Measurements from ENCODE around the gene ABCC3. TPM values are rescaled to one million over a fixed set of nuclear protein-coding genes. Genes with fewer than 3 reads are reported as not detected.
A peak's percentile ranks its signal among the peaks of the same experiment; 100 is the strongest.

Gene ABCC3
- total RNA-seq, 1 donor from 2014 or later: 2.7 TPM

- peak; percentile 11 for DNase-seq
Observed at GRCh38 chr17:50627782-50628601, 6.7 kb upstream of the ABCC3 start.

- no peak for DNase-seq
Observed at GRCh38 chr17:50629902-50630301, 4.8 kb upstream of the ABCC3 start.

GRCh38 chr17:50630524-50631194 lies 4.0 kb upstream of the ABCC3 start:
- DNase-seq: peak; percentile 61

- peak; percentile 13 for DNase-seq
Observed at GRCh38 chr17:50631195-50631907, 3.3 kb upstream of the ABCC3 start.

- peak; percentile 13 for DNase-seq
Observed at GRCh38 chr17:50631908-50632571, 2.6 kb upstream of the ABCC3 start.

- no peak for DNase-seq
Observed at GRCh38 chr17:50632637-50633036, 2.0 kb upstream of the ABCC3 start.

- no peak for DNase-seq
Observed at GRCh38 chr17:50633683-50634082, 998 bp upstream of the ABCC3 start.

- DNase-seq: no peak
Observed at GRCh38 chr17:50634915-50635731, 442 bp downstream of the ABCC3 start.

- DNase-seq: no peak
Observed at GRCh38 chr17:50635732-50635981, 976 bp downstream of the ABCC3 start.

- DNase-seq: no peak
Observed at GRCh38 chr17:50635982-50636803, 1.5 kb downstream of the ABCC3 start.

GRCh38 chr17:50636804-50637195 lies 2.1 kb downstream of the ABCC3 start:
- DNase-seq: no peak

- no peak for DNase-seq
Observed at GRCh38 chr17:50637829-50638605, 3.3 kb downstream of the ABCC3 start.

GRCh38 chr17:50638606-50638965 lies 3.9 kb downstream of the ABCC3 start:
- no peak for DNase-seq

- peak; percentile 92 for DNase-seq
Observed at GRCh38 chr17:50638966-50639713, 4.5 kb downstream of the ABCC3 start.

- peak; percentile 52 for DNase-seq
Observed at GRCh38 chr17:50640686-50641351, 6.1 kb downstream of the ABCC3 start.

GRCh38 chr17:50641357-50641756 lies 6.7 kb downstream of the ABCC3 start:
- DNase-seq: no peak

GRCh38 chr17:50642071-50642721 lies 7.5 kb downstream of the ABCC3 start:
- no peak for DNase-seq

- DNase-seq: no peak
Observed at GRCh38 chr17:50642722-50643656, 8.3 kb downstream of the ABCC3 start.
